Stimulated activated CD8-positive, alpha-beta memory T cell treated with anti-CD3 and anti-CD28 coated beads, Interleukin-12 subunit alpha, Interleukin-12 subunit beta, amount 100 ng/mL, for 4 hours (primary cell): ENCODE results near the gene TIMM13.
A peak's percentile ranks its signal among the peaks of the same experiment; 100 is the strongest.
"Not testable (repeated sequence)": the region's sequence is repeated elsewhere in the genome, so short reads cannot be mapped to it uniquely, and the experiment has no call there.

Source experiments
- DNase-seq: peaks from one replicate; pipeline ENCODE4 v3.0.0-alpha.2; 2020; ENCODE audit warnings: low read depth

The TIMM13 gene

GRCh38 chr19:2429917-2430535 is 2.6 kb upstream of the TIMM13 start:
- DNase-seq: no peak

DNA sequence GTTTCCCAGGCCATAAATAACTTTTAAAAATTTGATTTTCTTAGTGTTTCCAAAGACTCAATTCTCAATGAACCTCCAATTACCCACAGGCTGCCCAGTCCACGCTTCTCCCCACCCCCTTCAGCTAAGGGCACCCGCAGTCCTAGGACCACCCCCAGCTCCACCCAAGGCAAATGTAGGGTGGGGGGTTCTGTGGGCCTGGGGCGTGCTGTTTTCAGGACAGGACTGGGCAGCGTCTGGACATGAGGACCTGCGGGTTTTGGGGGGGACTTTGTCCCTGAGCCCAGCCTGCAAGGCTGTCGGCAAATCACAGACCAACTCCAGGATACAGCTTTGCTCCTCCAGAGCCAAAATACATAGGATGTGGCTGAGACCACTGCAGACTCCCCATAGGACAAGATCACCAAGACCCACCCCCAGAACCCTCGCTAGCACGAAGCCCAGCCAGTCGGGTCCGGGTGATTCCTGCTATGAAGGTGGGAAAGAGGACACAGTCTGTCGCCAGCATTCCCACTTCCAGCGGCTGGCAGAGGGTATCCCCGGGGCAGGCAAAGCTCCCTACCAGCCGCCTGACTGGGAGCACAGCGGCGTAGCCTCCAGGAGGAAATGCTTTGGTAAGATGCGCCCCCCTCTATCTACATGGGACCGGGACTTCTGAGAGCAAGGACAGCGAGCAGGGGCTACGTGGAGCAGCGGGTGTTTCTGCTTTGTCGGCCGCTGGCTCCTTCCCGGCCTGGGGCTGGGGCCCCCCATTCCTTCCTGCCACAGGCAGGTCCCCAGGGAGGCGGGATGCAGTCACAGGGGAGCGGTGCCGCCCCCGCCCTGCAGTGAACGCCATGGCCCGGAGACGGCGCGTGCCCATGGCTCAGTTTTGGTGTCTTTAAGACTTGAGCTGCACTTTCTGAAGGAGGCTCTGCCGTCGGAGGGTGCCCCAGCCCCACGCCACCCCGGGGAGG is 1.6 kb upstream of the TIMM13 start:
- DNase-seq: no peak

DNA sequence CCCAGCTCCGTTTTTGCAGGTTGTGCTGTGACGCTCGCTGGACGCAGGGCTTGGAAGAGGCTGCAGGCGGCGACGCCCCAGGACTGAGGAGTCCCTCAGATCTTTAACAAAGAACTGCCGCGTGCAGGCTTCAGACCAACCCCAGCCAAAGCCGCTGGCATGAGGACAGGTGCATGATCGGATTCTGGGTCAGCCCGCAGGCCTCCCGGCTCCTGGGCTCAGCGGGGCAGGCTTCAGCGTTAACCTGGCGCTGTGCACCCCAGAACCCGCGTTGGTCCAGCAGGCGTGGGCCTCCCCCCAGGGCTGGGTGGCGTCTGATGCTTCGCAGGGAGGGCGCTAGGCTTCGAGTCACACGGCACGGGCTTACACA is 920 bp upstream of the TIMM13 start:
- no peak for DNase-seq

DNA sequence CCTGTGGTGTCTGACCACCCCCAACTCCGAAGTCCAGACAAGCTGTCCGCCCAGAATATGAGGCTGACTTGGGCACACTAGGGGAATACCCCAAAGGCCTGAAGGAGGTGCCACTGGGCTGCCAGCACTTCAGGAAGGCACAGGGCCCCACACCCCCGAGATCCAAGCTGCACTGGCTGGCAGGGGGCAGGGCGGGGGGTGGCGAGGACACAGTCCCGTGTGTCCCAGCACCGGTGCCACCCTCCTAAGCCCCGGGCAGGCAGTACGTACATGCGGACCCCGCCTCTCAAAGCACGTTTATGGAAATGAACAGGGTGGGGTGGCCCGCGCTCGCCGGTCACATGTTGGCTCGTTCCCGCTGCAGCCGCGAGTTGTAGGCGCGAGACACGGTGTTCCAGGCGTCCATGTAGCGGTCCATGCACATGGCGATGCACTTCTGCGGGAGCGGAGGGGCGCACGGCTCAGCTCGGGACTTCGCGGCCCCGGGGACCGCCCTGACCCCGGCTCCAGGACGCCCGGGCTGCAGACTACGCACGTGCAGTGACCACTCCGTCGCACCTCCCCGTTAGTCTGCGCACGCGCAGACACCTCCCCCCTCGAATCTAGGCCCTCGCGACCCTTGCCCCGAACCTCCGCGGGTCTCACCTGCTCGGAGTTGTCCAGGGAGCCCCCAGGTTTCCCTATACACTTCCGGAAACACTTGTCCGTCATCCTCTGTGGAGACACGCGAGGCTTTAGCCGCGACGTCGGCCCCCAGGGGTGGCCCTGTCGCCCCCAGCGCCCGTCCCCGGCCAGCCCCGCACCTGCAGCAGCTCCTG is 566 bp downstream of the TIMM13 start:
- DNase-seq: peak; percentile 25

DNA sequence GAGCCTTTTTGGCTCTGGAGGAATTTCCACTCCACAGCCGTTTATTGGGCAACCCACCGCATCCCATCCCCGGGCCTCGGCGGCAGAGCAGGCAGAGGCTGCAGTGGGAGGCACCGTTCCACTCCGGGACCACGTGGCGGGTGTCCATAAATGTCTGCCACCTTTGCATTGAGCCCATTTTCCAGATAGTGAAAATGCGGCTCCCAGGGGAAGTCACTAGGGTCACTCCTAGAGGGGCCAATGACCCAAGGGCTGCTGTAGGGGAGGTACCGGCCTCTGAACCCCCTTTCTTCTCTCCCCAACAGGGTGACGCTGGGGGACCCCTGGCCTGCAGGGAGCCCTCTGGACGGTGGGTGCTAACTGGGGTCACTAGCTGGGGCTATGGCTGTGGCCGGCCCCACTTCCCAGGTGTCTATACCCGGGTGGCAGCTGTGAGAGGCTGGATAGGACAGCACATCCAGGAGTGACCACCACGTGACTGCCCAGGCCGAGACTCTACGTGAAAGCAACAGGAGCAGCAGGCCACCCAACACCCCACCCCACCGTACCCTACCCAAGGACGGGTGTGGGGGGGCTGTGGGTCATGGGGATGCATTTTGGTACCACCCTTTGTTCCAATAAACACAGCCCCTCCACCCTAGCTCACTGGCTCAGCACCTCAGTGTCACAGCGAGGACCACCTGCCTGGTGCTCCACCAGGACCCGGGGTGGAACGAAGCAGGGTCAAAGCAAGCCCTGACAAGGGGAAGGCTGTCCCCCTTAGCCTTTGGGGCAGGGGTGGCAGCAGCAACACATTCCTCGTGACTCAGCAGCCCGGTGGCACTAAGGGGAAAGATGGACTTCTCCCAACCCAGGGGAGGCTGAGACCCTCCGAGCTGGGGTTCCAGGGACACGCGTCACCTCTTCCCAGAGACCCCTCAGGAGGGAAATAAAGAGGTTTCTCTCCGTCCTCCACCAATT is 1.5 kb downstream of the TIMM13 start:
- no peak for DNase-seq

GRCh38 chr19:2424686-2425621 is 2.4 kb downstream of the TIMM13 start:
- DNase-seq: no peak

DNA sequence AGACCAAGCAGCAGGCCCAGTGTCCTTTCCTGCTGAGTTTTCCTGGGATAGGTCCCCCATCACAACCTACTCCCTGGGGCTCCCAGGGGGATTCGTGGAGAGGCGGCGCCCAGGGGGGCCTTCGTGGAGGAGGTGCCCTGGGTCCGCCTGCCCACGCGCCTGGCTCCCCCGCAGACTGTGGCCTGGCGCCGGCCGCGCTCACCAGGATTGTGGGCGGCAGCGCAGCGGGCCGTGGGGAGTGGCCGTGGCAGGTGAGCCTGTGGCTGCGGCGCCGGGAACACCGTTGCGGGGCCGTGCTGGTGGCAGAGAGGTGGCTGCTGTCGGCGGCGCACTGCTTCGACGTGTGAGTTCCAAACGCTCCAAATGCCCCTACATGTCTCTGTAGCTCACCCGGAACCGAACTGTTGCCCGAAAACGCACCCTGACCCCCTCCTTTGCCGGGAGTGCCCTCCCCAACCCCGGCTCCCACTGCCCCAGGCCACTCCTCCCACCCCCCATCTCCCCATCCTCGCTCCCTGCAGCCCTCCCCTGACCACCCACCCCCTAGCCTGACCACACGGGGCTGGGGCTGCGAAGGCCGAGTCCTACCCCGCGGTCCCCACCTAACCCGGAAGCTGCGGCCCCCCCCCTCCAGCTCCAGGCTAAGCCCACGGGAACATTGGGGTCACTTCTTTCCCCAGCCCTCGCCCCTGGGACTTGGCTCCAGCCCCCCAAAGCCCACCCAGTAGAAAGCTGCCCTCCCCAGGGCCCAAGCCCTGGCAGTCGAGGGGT is 3.3 kb downstream of the TIMM13 start:
- DNase-seq: no peak

DNA sequence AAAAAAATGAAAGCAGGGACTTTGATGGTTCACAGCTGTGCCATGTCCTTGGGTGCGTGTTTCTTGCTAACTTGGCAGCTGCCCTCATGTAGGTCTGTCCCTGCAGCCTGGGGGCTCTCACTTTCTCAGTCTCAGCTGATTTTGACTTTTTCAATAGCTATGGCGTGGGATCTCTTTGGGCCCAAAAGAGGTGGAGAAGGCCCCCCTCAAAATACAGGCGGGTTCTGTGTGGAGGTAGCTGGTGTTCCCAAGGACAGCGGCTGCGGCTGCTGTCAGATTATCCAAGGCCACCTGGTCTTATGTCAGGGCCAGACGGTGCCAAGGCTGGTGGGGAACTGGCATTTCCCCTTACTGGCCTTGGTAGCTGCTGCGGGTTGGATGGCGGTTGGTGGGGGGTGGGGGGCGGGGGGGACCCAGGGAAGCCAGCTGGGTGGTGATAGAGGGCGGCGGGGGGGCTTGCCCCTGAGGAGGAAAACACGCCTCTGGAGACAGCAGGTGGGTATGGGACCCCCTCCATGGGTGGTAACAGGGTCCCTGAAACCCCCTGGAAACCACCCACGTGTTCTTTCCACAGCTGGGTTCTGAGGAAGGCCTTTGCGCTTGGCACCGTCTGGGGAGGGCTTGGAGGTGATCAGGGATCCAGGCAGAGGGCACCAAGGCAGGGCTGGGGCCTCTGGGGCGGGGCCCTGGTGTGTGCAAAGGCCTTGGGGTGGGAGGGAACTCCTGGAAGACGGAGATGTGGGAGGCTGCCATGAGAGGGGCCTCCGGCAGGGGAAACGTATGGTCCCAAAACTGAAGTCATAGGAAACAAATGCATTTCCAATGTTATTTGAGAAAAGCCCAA is 4.1 kb downstream of the TIMM13 start:
- DNase-seq: no peak

GRCh38 chr19:2421581-2422306 is 5.6 kb downstream of the TIMM13 start:
- DNase-seq: no peak

DNA sequence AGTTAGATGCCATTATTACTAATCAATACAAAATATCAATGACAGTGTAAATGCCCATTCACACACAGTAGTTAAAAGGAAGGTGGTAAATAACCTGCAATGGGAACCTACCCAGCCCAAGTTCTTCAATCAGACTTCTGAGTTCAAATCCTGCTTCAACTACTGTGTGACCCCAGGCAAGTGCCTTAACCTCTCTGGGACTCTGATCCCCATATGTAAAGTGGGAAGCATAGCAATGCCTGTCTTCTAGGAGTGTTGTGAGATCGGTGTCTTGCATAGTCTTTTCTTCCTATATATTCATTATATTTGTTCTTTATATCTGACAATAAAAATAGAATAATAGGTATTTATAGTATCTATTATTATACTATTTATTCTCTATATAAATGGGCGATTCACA is 6.9 kb downstream of the TIMM13 start:
- DNase-seq: no peak

DNA sequence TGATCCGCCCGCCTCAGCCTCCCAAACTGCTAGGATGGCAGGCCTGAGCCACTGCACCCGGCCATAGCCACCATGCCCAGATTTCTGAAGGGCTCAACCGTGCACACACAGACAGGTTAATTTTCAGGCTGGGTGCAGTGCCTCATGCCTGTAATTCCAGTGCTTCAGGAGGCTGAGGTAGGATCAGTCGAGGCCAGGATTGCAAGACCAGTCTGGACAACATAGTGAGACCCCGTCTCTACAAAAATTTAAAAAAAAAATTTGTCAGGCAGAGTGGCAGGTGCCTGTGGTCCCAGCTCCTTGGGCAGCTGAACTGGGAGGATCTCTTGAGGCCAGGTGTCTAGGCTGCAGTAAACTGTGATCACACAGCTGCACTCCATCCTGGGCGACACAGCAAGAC is 7.6 kb downstream of the TIMM13 start:
- no peak for DNase-seq

GRCh38 chr19:2417881-2418406 is 9.4 kb downstream of the TIMM13 start:
- DNase-seq: no peak

GRCh38 chr19:2417436-2417835 is 9.9 kb downstream of the TIMM13 start:
- not testable (repeated sequence) for DNase-seq

GRCh38 chr19:2416321-2417097 is 10.9 kb downstream of the TIMM13 start:
- DNase-seq: no peak

GRCh38 chr19:2415973-2416319 is 11.4 kb downstream of the TIMM13 start:
- DNase-seq: no peak

DNA sequence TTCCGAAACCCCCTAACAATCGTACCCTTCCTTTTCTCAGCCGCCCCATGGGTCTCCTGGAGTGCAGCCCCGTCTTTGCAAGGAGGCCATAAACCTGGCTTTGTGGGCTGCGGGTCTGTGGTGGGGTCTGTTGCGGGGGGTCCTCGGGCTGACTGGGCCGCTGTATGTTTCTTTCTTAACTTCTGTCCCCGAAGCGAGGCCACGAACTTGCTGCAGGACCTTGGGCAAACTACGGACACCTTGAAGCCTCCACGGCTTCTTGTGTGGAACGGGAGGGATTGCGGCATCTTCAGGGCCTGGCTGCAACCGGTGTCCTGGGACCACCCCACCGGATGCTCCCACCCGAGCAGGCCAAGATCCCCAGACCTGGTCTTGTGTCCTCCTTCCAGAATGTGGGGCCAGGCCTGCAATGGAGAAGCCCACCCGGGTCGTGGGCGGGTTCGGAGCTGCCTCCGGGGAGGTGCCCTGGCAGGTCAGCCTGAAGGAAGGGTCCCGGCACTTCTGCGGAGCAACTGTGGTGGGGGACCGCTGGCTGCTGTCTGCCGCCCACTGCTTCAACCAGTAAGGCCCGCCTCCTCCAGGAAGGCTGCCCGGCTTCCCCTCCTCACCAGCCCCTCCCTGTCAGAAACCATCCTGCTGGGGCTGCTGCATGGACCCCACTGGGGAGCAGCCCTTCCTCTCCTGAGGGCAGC is 12.0 kb downstream of the TIMM13 start:
- no peak for DNase-seq
